ENCODE data around the gene TTC21B.
A peak's percentile ranks its signal among the peaks of the same experiment; 100 is the strongest.
"Not testable (repeated sequence)": the region's sequence is repeated elsewhere in the genome, so short reads cannot be mapped to it uniquely, and the experiment has no call there.

TTC21B gene

DNA sequence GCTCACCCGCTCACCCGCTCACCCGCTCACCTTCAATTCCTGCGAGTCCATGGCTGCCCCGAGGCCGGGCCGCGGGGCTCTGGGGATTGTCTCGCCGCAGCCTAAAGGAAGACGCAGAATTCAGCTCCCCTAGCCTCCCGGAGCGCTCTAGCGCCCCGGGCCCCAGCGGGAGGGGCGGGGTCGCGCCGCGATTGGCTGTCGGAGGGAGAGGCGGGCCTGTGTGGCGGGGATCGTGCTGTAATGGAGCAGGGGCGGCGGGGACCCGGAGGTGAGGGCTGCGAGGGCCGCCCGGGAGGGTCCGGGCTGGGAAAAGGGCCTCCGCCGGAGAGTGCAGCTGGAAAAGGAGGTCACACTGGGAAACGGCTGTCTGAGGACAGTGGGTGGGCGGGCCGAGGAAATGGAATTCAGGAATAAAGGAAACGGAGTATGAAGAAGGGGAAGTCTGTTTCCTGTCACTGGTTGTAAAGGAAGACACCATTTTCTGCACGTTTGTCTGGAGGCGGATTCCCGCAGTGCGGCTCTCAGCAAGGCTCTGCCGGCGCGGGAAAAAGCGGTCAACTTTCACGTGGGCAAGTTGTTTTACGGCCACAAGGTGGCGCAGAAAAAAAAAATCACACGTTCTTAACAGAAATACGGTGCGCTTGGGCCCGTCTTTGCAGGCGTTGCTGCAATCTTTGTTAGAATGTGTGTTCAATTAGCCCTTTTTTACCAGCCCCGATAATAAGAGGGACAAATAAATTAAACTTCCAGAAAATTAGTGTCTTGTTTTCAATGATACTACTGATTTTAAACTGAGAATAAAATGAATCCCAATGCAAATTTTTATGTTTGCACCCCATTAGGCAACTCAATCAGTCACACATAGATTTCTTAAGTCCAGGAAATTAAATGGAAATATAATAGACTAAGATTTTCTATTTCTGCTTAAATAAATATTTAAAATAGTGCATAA is at the start of gene TTC21B:
TTC21B (minus strand) TSS at position 122 of the 952 bp plus-strand sequence; CDS start at position 51, 71 bp downstream.
- DNase-seq (ENCODE audit: low spot score): peak; percentile 96

GRCh38 chr2:166000401-166000800 is 46.8 kb upstream of the TTC21B start:
- DNase-seq (ENCODE audit: low spot score): no peak

DNA sequence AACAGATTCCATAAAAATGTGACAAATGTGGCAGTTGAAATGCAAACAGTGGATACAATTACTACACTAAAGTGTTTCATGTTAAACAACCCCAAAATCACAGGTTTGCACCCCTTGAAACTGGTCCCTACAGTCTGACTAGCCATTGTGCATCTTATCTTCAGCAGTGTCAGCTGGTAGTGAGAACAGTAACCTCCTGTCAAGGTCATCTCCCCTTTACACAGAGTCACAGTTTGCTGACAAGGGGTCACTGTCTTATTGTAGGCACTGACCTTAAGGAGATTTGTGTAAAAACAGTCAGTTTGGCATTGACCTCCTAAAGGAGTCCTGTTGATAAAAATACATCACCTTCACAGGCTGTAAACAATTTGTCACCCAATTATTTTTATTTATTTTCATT is 37.3 kb upstream of the TTC21B start:
- DNase-seq (ENCODE audit: low spot score): no peak

DNA sequence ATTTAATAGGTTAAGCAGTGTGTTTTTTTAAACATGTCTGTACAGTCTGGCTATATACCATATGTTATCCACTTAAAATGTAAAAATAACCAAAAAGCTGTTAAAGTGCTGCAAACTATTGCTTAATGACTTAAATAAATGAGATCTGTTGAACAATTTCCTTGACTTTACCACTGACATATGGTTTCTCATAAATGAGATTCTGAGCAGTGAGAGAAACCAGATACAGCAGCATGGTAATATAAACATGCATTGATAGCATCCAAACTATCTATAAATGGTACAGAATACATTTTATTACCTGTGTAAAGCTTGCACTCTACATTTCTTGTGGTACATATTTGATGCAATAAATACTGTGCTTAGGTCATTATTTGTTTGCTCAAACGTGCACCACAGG is 36.3 kb upstream of the TTC21B start:
- DNase-seq (ENCODE audit: low spot score): no peak

- no peak for DNase-seq (ENCODE audit: low spot score)
Observed at GRCh38 chr2:165985120-165985519, 31.5 kb upstream of the TTC21B start.

- DNase-seq (ENCODE audit: low spot score): not testable (repeated sequence)
Observed at GRCh38 chr2:165972161-165972560, 18.6 kb upstream of the TTC21B start.

DNA sequence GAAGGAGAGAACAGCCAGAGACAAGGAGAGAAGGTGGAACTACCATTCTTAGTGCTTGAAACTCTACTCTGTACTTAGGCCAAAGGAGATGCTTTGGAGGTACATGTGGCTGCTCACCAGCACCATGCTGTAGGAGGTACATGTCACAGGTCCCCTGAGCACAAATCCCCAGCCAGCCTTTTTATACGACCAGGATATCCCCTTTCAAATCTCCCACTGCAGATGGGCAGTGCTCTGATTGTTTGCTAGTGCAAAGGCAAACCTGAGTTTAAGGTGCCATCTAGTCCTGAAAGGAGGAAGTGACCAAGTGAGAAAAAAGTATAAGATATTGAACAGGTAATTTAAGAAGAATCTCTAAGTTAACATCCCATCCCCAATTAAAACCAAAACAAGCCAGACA is 17.1 kb upstream of the TTC21B start:
- no peak for DNase-seq (ENCODE audit: low spot score)

DNA sequence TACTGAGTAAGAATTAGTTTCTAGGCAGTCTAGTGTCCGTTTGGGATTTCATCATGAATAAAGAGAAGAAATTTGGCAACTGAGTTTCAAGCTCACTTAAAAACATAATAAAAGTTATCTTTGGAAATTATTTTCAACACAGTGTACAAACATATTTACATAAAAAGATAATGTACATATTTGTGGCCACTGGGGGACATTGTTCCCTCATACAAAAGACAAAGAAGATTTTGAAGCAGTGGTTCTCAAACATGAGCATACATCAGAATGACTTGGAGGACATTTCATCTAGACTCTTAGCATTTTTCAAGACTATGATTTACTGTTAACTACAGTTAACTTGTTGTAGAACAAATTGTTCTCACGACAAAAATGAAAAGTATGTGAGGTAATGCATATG is 15.7 kb upstream of the TTC21B start:
- DNase-seq (ENCODE audit: low spot score): no peak

GRCh38 chr2:165967746-165968145 is 14.2 kb upstream of the TTC21B start:
- no peak for DNase-seq (ENCODE audit: low spot score)

DNA sequence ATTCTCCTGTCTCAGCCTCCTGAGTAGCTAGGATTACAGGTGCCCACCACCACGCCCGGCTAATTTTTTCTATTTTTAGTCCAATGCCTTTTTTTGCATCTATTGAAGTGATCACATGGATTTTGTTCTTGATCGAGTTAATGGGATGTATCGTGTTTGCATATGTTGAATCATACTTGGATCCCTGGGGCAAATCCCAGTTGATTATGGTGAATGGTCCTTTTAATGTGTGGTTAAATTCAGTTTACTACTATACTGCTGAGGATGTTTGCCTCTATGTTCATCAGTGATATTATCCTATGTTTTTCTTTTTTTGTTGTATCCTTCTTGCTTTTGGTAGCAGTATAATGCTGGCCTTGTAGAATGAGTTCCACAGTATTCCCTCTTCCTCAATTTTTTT is 8.2 kb upstream of the TTC21B start:
- DNase-seq (ENCODE audit: low spot score): no peak

- DNase-seq (ENCODE audit: low spot score): no peak
Observed at GRCh38 chr2:165959371-165959770, 5.8 kb upstream of the TTC21B start.

- no peak for DNase-seq (ENCODE audit: low spot score)
Observed at GRCh38 chr2:165958313-165958960, 4.9 kb upstream of the TTC21B start.

GRCh38 chr2:165957030-165957675 is 3.6 kb upstream of the TTC21B start:
- no peak for DNase-seq (ENCODE audit: low spot score)

GRCh38 chr2:165953306-165953654 is 296 bp downstream of the TTC21B start:
- DNase-seq (ENCODE audit: low spot score): no peak

DNA sequence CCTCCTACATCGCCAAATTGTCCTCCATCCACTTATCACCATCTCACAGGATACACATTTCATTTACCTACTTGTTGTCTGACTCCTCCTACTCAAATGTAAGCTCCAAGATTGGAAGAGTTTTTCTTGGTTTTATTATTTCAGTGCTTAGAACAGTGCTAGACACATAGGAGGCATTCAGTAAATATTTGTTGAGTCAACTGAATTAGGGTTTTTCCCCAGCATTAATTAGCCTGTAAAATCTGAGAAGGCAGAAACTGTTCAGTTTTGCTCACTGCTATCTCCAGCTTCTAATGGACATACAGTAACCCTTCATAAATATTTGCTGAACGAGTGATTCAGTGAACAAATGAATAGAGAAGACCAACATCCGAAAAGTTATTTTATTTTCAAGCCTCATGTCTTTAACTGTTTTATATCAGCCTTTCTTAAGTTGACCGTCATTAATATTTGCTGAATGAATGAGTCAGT is 800 bp downstream of the TTC21B start:
- no peak for DNase-seq (ENCODE audit: low spot score)

DNA sequence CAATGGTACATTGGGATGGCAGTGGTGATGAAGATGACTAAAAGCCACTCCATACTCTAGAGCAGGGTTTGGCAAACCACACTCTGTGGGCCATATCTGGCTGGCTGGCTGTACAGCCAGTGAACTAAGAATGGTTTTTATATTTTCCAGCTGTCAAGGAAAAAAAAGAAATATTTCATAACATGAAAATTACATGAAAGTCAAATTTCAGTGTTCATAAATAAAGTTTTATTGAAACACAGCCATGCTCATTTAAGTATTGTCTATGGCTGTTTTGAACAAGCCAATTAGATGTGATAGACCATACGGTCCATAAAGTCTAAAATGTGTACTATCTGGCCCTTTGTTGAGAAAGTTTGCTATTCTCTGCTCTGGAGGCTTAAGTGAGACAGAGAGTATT is 1.5 kb downstream of the TTC21B start:
- no peak for DNase-seq (ENCODE audit: low spot score)

- no peak for DNase-seq (ENCODE audit: low spot score)
Observed at GRCh38 chr2:165950438-165950837, 3.1 kb downstream of the TTC21B start.

GRCh38 chr2:165941827-165942226 is 11.7 kb downstream of the TTC21B start:
- DNase-seq (ENCODE audit: low spot score): no peak

- DNase-seq (ENCODE audit: low spot score): no peak
Observed at GRCh38 chr2:165938237-165938636, 15.3 kb downstream of the TTC21B start.

GRCh38 chr2:165933211-165933910 is 20.2 kb downstream of the TTC21B start:
- no peak for DNase-seq (ENCODE audit: low spot score)

- DNase-seq (ENCODE audit: low spot score): no peak
Observed at GRCh38 chr2:165927774-165928173, 25.8 kb downstream of the TTC21B start.

- DNase-seq (ENCODE audit: low spot score): no peak
Observed at GRCh38 chr2:165927353-165927752, 26.2 kb downstream of the TTC21B start.
